GM10847 (cell line): ENCODE measurements around the gene ZNF700.

Source experiments
- POLR2A ChIP-seq: IDR thresholded peaks from 2 replicates; pipeline ENCODE4 v1.6.1; 2011; ENCODE audit not compliant: insufficient read length; ENCODE audit errors: extremely low read depth

ZNF700 gene

DNA sequence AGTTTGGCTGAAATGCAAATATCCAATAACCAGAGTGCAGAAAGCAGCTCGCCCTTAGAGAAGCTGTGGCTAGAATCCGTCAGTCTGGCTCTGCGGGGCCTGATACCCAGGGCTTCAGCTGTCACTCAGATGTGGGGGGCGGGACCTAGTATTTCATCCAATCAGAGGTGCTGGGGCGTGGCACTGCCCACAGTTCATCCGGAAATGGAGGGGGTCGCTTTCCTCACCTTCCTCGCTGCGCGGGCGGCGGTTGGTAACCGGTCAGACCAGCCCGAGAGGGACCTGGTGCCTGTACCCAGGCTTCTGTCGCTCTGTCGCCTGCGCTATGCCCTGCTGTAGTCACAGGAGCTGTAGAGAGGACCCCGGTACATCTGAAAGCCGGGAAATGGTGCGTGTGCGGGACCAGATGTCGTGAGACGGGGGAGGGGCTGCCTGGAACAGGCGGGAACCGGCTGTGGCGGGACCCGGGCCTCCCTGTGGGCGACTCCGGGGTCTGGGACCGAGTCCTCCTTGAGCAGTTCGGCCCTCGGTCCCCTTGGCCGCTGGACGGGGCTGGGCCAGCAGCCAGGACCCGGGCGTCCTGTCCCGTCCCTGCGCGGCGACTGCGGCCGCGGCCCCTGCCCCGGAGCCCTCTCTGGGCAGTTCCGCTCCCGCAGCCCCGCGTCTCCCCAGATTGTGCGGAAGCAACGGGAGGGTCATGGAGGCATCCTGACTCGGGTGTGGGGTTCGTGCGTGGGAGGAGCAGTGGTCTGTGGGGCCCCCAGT, at the start of gene ZNF700:
TSS of gene ZNF700 (plus strand) at position 222 of the 765 bp plus-strand sequence. CDS start at position 326, 104 bp downstream.
- peak; percentile 94 for TF ChIP-seq POLR2A

DNA sequence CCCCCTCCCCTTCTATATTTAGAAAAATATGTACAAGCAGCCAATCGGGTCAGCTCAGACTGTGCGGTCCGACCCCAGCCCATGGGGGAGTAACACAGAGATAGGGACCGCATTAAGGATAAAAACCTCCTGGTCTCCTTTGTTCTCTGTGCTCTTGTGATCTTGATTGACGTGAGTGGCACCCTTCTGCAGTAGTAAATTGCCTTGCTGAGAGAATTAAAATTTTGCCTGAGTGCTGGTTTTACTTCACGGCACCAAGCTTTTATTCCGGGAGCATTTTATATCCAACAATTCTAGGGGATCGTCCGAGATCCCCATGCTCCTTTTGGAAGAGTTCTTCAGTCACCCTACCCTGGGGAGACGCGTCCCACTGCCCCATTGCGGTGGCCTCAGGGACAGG, 44.3 kb upstream of the ZNF700 start:
- TF ChIP-seq POLR2A, result no peak

DNA sequence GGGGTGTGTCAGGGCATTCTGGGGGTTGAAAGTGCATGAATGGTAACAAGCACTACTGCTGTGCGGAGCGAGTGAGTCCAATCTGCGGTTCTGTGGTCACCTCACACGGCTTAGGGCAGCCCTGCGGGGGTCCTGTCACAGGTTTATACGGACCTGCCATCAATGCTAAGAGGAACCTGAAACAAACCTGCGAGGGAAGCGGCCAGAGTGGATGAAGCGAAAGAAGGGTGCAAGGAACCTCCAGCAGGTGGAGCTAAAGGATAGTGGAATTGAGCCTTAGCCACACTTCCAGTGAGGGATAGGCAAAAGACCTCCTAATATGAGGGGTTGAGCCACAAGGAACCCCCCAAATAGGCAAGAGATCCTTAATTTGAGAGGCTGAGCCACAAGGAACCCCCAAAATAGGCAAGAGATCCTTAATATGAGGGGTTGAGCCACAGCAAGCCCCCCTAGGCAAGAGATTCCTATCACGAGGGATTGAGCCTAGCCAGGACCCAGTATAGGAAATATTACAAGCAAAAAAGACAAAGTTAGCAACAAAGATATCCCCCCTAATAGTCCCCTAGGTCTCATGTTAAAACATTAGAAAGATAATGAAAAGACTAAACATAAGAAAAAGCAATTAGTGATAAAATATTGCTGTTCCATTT, 43.6 kb upstream of the ZNF700 start:
- TF ChIP-seq POLR2A, result no peak

DNA sequence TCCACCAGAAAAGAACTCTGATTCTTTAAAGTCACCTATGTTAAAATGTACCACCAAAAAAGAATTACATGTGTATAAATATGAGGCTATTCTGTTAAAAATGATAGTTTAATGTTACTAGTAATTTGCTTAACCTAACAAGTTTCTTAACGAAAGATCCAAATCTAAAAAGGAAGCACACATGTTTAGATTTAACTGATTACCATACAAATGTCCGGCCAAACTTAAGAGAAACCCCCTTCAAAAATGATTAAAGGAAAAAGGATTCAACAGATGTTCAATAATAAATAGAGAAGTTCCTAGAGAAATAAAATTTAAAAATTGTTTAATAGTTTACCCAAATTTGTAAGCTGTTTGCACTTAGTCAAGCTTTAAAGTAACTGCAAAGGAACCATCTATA, 42.3 kb upstream of the ZNF700 start:
- TF ChIP-seq POLR2A, result no peak

DNA sequence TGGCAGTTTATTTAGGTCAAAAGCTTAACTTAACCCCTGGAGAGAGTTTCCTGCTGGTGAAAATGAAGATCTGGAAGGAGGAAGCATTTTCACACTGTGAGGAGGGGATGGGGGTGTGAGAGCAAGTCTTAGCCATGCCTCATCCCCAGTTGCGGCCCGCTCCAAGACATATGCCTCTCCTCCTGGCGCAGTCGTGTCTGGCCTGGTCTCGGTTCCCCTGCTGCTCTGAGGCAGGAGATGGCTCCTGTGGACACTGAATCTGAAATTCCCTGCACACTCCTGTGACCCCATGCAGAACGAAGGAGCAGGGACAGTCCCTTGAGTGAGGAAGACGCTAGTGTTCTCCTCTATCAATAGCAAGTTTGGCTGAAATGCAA, 37.7 kb upstream of the ZNF700 start:
- no peak for TF ChIP-seq POLR2A

DNA sequence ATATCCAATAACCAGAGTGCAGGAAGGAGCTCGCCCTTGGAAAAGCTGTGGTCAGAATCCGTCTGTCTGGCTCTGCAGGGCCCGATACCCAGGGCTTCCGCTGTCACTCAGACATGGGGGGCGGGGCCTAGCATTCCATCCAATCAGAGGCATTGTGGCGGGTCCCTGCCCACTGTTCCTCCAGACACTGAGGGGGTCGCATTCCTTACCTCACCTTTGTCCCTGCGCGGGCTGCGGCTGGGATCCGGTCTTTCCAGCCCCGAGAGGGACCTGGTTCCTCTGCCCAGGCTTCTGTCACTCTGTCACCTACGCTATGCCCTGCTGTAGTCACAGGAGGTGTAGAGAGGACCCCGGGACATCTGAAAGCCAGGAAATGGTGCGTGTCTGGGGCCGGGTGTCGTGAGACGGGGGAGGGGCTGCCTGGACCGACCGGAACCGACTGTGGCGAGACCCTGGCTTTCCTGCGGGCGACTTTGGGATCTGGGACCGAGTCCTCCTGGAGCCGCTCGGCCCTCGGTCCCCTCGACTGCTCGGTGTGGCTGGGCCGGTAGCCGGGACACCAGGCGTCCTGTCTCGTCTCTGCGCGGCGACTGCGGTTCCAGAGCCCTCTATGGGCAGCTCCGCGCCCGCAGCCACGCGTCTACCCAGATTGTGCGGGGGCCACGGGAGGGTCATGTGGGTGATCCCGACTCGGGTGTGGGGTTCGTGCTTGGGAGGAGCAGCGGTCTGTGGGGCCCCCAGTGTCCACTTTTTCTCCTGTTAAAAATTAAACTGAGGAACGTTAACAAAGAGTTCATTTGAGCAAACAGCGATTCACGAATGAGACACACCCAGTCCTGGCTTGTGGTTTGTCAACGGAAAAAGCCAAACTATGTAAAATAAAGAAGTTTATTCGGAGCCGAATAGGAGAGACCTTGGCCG, 37.0 kb upstream of the ZNF700 start, which contains the start of gene ZNF69:
TSS of gene ZNF69 (plus strand) at position 172 of the 921 bp plus-strand sequence. CDS start at position 314, 142 bp downstream.
- no peak for TF ChIP-seq POLR2A

DNA sequence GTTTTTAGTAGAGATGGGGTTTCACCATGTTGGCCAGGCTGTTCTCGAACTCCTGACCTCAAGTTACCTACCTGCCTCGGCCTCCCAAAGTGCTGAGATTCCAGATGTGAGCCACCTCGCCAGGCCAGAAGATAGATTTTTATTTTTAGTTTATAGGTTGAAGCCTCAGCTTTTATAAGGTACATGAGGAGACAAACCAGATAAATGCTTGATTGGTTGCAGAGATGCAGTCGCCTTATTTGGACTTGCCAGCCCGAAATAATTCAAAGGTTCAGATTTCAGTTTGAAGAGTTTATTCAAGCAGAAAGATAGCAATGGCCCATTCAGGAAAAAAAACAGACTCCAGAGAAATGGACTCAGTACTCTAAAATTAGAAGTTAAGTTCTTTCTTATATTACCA, 34.3 kb upstream of the ZNF700 start:
- no peak for TF ChIP-seq POLR2A

DNA sequence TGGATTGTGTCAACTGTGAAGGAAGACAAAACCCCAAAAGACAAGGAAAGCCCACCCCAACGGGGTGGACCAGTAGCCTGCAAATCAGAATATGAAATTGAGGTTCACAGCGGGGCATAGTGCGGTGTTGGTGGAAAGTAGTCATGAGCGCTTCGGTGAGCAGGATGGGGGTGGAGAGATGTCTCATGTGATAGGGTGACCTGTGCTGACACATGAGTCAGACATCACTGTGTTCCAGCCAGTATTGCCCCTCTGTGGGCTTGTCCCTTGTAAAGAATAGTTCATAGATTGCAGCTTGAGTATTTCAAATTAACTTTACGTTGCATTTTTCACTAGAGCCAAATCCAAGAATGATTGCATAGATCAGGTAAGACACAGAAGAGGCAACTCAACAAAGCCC, 30.1 kb upstream of the ZNF700 start:
- TF ChIP-seq POLR2A, result no peak

DNA sequence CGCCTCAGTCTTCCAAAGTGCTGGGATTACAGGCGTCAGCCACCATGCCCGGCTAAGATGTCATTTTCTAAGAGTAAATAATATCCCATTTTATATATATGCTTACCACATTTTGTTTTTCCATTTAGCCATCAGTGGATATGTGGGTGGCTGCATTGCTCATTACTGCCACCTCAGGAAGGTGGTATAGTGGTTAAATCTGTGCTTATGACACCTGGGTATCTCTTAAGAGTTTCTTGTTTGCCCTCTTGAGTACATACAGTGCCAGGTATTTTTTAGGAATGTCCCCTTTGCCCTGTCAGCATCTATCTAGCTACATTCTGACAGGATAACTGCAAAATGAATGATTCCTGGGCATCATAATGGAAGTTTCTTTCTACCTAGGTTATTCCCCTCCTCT, 22.7 kb upstream of the ZNF700 start:
- TF ChIP-seq POLR2A, result no peak

DNA sequence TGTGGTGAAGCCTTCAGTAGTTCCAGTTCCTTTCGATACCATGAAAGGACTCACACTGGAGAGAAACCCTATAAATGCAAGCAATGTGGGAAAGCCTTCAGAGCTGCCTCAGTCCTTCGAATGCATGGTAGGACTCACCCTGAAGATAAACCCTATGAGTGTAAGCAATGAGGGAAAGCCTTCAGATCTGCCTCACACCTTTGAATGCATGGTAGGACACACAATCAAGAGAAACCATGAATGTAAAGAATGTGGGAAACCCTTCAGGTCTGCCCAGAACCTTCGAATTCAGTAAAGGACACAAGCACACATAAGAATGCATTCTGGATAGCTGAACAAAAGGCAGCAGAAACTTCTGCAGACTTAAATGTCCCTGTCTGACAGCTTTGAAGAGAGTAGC, 19.0 kb upstream of the ZNF700 start:
- TF ChIP-seq POLR2A, result no peak

DNA sequence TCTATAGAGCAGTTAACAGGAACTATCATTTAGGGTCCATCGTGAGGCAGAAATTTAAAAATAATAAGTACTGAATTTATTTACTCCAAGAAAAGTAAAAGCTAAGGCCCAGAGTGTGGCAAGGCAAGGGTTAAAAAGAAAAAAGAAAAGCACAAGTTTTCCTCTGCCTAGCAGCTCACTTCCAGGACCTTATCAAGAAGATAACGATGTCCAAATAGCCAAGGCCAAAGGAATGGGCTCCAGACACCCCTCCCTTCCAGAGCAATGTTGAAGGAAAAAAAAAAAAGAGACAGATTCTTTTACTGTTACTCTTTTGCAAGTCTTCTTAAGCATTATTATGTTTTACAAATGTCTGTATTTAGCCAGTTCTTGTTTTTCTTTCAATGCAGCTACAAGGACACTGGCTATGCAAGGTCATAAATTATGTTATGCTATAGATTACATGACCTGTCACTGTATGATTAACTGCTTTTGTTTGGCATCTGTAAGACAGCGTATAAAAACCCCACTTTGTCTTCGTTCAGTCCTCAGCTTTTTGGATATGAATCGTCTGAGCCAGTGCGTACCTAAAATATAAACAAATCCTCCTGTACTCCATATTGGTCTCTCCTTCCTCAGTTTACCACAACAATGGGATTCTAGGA, 2.9 kb upstream of the ZNF700 start:
- no peak for TF ChIP-seq POLR2A

DNA sequence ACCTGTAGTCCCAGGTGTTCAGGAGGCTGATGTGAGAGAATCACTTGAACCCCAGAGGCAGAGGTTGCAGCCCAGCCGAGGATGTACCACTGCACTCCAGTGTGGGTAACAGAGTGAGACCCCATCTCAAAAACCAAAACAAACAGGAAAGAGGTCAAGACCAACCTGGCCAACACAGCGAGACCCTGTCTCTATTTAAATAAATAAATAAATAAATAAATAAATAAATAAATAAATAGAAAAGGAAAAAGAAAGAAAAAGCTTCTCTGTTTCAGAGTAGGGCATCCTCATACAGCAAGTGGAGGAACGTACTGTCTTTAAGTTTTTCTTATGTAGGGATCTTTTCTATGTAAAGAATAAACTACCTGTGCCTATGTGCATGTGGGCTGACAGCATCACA, 2.3 kb downstream of the ZNF700 start:
- no peak for TF ChIP-seq POLR2A

DNA sequence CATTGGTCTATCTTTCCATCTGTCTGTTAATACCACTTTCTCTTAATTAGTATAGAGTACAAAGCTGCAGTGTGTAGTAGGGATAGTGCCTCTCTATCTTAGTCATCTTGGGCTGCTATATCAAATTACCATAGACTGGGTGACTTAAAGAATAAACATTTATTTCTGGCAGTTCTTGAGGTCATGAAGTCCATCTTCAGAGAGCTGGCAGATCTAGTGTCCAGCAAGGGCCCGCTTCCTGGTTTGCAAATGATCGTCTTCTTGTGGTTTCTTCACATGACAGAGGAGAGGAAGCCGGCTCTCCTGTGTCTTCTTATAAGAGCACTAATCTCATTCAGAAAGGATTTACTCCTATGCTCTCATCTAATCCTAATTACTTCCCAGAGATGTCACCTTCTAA, 6.1 kb downstream of the ZNF700 start:
- no peak for TF ChIP-seq POLR2A

DNA sequence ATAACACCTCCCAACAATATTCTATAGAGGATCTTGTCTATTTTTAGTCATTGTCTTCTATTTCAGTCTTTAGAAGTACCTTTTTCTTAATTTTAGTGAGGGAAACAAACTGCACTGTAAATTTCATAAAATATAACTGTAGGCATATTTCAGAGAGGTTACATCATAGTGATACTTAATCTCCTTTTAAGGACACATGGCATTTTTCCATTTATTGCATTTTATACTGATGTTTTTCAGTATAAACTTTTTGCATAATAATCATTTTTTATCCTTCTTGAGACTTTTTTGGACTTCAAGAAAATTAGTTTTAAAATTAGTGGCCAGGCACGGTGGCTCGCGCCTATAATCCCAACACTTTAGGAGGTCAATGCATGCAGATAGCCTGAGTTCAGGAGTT, 6.6 kb downstream of the ZNF700 start:
- TF ChIP-seq POLR2A, result no peak

DNA sequence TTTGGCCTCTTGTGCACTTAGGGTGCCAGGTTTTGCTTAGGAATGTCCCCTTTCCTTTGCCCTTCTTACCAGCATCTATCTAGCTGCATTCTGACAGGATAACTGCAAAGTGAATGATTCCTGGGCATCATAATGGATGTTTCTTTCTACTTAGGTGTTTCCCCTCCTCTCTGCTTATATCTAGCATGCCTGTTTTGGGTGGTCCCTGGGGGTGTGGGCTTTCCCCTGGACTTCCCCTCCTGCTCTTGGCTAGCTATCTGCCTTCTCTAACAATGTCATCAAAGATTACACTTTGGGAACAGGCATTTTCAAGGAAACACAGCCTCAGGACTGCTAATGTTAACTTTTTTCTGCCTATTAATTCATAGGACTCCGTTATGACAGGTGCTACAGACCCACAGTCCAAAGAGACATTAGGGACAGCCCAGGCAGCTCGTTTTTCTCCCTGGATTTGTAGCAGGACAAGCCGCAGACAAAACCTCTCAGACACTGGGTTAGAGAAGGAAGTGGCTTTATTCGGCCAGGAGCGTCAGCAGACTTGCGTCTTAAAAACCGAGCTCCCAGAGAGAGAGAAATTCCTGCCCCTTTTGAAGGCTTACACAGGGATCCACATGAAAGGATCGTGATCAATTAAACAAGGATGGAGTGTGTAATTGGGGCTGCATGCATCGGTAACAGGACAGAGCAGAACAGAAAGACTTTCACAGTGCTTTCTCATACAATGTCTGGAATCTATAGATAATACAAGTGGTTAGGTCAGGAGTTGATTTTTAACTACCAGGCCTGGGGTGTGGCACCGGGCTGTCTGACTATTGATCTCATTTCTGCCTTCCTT, 17.3 kb downstream of the ZNF700 start:
- no peak for TF ChIP-seq POLR2A

DNA sequence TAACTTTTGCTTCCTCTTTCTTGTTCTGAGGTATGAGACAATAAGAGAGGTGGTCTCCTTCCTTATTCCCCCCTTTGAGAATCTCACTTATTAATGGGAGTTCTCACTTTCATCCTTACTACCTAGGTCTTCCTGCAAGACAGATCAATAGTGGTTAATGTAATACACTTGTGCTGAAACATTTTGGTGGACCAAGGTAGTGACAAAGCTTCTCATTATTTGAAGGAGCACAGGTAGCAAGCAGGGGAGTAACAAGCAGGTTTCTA, 17.9 kb downstream of the ZNF700 start:
- TF ChIP-seq POLR2A, result no peak
